ENCODE data around the gene TAF11L2. TPM values are rescaled to one million over a fixed set of nuclear protein-coding genes. Genes with fewer than 3 reads are reported as not detected.
"Not testable (repeated sequence)": the region's sequence is repeated elsewhere in the genome, so short reads cannot be mapped to it uniquely, and the experiment has no call there.

Gene TAF11L2
- total RNA-seq, 5 donors from 2014 or later (not counting 1 experiment from before 2014, with no cell fraction given), result not detected

GRCh38 chr5:17487174-17487512 lies 10.9 kb upstream of the TAF11L2 start:
- no peaks in the 10 kb centered on the region for H3K4me1 ChIP-seq (ENCODE audit: control insufficient read depth in 1 of 2, extremely low read depth in 1 of 2, insufficient read depth in 2 of 2, low read length in 2 of 2)
- H3K36me3 ChIP-seq (ENCODE audit: control insufficient read depth in 2 of 2, extremely low read depth in 1 of 2, insufficient read depth in 1 of 2, low read length in 1 of 2), result no peaks in the 10 kb centered on the region
- CTCF ChIA-PET, result no interaction called here
- H3K27me3 ChIP-seq (replicated peaks in 1 of 2; ENCODE audit: control insufficient read depth in 2 of 2, extremely low read depth in 1 of 2, insufficient read depth in 2 of 2, low read length in 1 of 2), result no peaks in the 10 kb centered on the region
- Mint-ChIP-seq H3K36me3 (no peaks in the 10 kb centered on the region), H3K27me3 (no peaks in the 10 kb centered on the region), H3K27ac (no peak overlapping the region), H3K4me1 (no peaks in the 10 kb centered on the region), H3K9me3 (peaks cover 0 to 11% (median 3%) of the 10 kb centered on the region in 3 donors), H3K4me3 (no peak overlapping the region)
- ATAC-seq (replicated peaks in 1 of 4), result no peak
- WGBS (ENCODE audit: insufficient coverage), result no CpG with 5 or more reads among the region's 1 CpG
- no peak overlapping the region for H3K27ac ChIP-seq (ENCODE audit: low read length)
- no peak for DNase-seq
- no peaks in the 10 kb centered on the region for H3K9me3 ChIP-seq
- no peak overlapping the region for H3K4me3 ChIP-seq (ENCODE audit: control insufficient read depth in 1 of 2, extremely low read depth in 1 of 2, low read length in 1 of 2)
- POLR2A ChIA-PET, result interaction anchor here in 1 of 2 donors (0.5 kb wide), 1 partner anchor 910 kb away, joined by 4 read pairs; no protein-coding TSS in a partner anchor

- H3K4me3 Mint-ChIP-seq; H3K27ac Mint-ChIP-seq; DNase-seq; H3K27ac ChIP-seq (ENCODE audit: low read length); H3K36me3 ChIP-seq (ENCODE audit: control insufficient read depth in 2 of 2, extremely low read depth in 1 of 2, insufficient read depth in 1 of 2, low read length in 1 of 2); CTCF ChIA-PET; H3K27me3 ChIP-seq (replicated peaks in 1 of 2; ENCODE audit: control insufficient read depth in 2 of 2, extremely low read depth in 1 of 2, insufficient read depth in 2 of 2, low read length in 1 of 2); POLR2A ChIA-PET; H3K4me1 ChIP-seq (ENCODE audit: control insufficient read depth in 1 of 2, extremely low read depth in 1 of 2, insufficient read depth in 2 of 2, low read length in 2 of 2); H3K36me3 Mint-ChIP-seq; H3K4me1 Mint-ChIP-seq; ATAC-seq (replicated peaks in 1 of 4); H3K9me3 ChIP-seq; H3K4me3 ChIP-seq (ENCODE audit: control insufficient read depth in 1 of 2, extremely low read depth in 1 of 2, low read length in 1 of 2); H3K27me3 Mint-ChIP-seq: not testable (repeated sequence)
- peaks cover 5 to 17% (median 7%) of the 10 kb centered on the region in 3 donors for H3K9me3 Mint-ChIP-seq
- 97% methylated on average over 20 of the region's 23 CpGs for whole genome bisulfite sequencing (ENCODE audit: insufficient coverage)
These were observed 6.8 kb upstream of the TAF11L2 start for GRCh38 chr5:17491257-17491656.

GRCh38 chr5:17492770-17493169 lies 5.3 kb upstream of the TAF11L2 start:
- H3K4me1 ChIP-seq (ENCODE audit: control insufficient read depth in 1 of 2, extremely low read depth in 1 of 2, insufficient read depth in 2 of 2, low read length in 2 of 2), result no peaks in the 10 kb centered on the region
- Mint-ChIP-seq H3K4me1 (no peaks in the 10 kb centered on the region), H3K9me3 (peaks cover 5 to 17% (median 7%) of the 10 kb centered on the region in 3 donors), H3K27ac (no peak overlapping the region), H3K27me3 (no peaks in the 10 kb centered on the region), H3K36me3 (no peaks in the 10 kb centered on the region), H3K4me3 (no peak overlapping the region)
- ChIA-PET CTCF (interaction anchor here in 1 of 2 donors (0.6 kb wide), 1 partner anchor 417 kb away, joined by 3 read pairs; no protein-coding TSS in a partner anchor), POLR2A (no interaction called here)
- H3K4me3 ChIP-seq (ENCODE audit: control insufficient read depth in 1 of 2, extremely low read depth in 1 of 2, low read length in 1 of 2), result no peak overlapping the region
- no peaks in the 10 kb centered on the region for H3K36me3 ChIP-seq (ENCODE audit: control insufficient read depth in 2 of 2, extremely low read depth in 1 of 2, insufficient read depth in 1 of 2, low read length in 1 of 2)
- ATAC-seq (replicated peaks in 1 of 4), result no peak
- DNase-seq, result no peak
- H3K27me3 ChIP-seq (replicated peaks in 1 of 2; ENCODE audit: control insufficient read depth in 2 of 2, extremely low read depth in 1 of 2, insufficient read depth in 2 of 2, low read length in 1 of 2), result no peaks in the 10 kb centered on the region
- H3K27ac ChIP-seq (ENCODE audit: low read length), result no peak overlapping the region
- no peaks in the 10 kb centered on the region for H3K9me3 ChIP-seq
- no CpG with 5 or more reads among the region's 3 CpGs for WGBS (ENCODE audit: insufficient coverage)

- Mint-ChIP-seq H3K27ac (no peak overlapping the region), H3K9me3 (peaks cover 5 to 19% (median 12%) of the 10 kb centered on the region in 3 donors), H3K4me3 (no peak overlapping the region), H3K27me3 (no peaks in the 10 kb centered on the region), H3K36me3 (no peaks in the 10 kb centered on the region), H3K4me1 (no peaks in the 10 kb centered on the region)
- Histone ChIP-seq H3K9me3 (no peaks in the 10 kb centered on the region), H3K4me1 (ENCODE audit: control insufficient read depth in 1 of 2, extremely low read depth in 1 of 2, insufficient read depth in 2 of 2, low read length in 2 of 2) (no peaks in the 10 kb centered on the region), H3K27ac (ENCODE audit: low read length) (no peak overlapping the region), H3K4me3 (ENCODE audit: control insufficient read depth in 1 of 2, extremely low read depth in 1 of 2, low read length in 1 of 2) (no peak overlapping the region), H3K27me3 (replicated peaks in 1 of 2; ENCODE audit: control insufficient read depth in 2 of 2, extremely low read depth in 1 of 2, insufficient read depth in 2 of 2, low read length in 1 of 2) (no peaks in the 10 kb centered on the region), H3K36me3 (ENCODE audit: control insufficient read depth in 2 of 2, extremely low read depth in 1 of 2, insufficient read depth in 1 of 2, low read length in 1 of 2) (no peaks in the 10 kb centered on the region)
- CTCF ChIA-PET, result no interaction called here
- ATAC-seq (replicated peaks in 1 of 4) (no peak), DNase-seq (no peak)
- WGBS (ENCODE audit: insufficient coverage), result 90% methylated on average over 2 of the region's 4 CpGs
- POLR2A ChIA-PET, result no interaction called here
These were observed 585 bp upstream of the TAF11L2 start for GRCh38 chr5:17497446-17497845.

GRCh38 chr5:17511775-17512325 lies 13.8 kb downstream of the TAF11L2 start:
- Mint-ChIP-seq H3K4me1 (no peaks in the 10 kb centered on the region), H3K36me3 (no peaks in the 10 kb centered on the region), H3K9me3 (peaks cover 0 to 11% (median 0%) of the 10 kb centered on the region in 3 donors), H3K4me3 (no peak overlapping the region), H3K27ac (no peak overlapping the region), H3K27me3 (no peaks in the 10 kb centered on the region)
- DNase-seq (no peak), ATAC-seq (replicated peaks in 1 of 4) (no peak)
- Histone ChIP-seq H3K4me1 (ENCODE audit: control insufficient read depth in 1 of 2, extremely low read depth in 1 of 2, insufficient read depth in 2 of 2, low read length in 2 of 2) (no peaks in the 10 kb centered on the region), H3K9me3 (no peaks in the 10 kb centered on the region), H3K36me3 (ENCODE audit: control insufficient read depth in 2 of 2, extremely low read depth in 1 of 2, insufficient read depth in 1 of 2, low read length in 1 of 2) (no peaks in the 10 kb centered on the region), H3K27ac (ENCODE audit: low read length) (no peak overlapping the region), H3K4me3 (ENCODE audit: control insufficient read depth in 1 of 2, extremely low read depth in 1 of 2, low read length in 1 of 2) (no peak overlapping the region), H3K27me3 (replicated peaks in 1 of 2; ENCODE audit: control insufficient read depth in 2 of 2, extremely low read depth in 1 of 2, insufficient read depth in 2 of 2, low read length in 1 of 2) (no peaks in the 10 kb centered on the region)
- WGBS (ENCODE audit: insufficient coverage), result 79% methylated on average over 15 of the region's 17 CpGs
- POLR2A ChIA-PET, result no interaction called here
- CTCF ChIA-PET, result interaction anchor here in 1 of 2 donors (0.6 kb wide), 1 partner anchor 29 kb away, joined by 5 read pairs; no protein-coding TSS in a partner anchor

GRCh38 chr5:17517526-17517925 lies 19.5 kb downstream of the TAF11L2 start:
- peak in 5 of 35 experiments; percentile 5 to 33 (median 23) for DNase-seq
- H3K27me3 Mint-ChIP-seq; CTCF ChIA-PET; H3K36me3 ChIP-seq (ENCODE audit: control insufficient read depth in 2 of 2, extremely low read depth in 1 of 2, insufficient read depth in 1 of 2, low read length in 1 of 2); H3K36me3 Mint-ChIP-seq; H3K27ac ChIP-seq (ENCODE audit: low read length); H3K4me1 Mint-ChIP-seq; POLR2A ChIA-PET; H3K9me3 Mint-ChIP-seq; H3K9me3 ChIP-seq; H3K27me3 ChIP-seq (replicated peaks in 1 of 2; ENCODE audit: control insufficient read depth in 2 of 2, extremely low read depth in 1 of 2, insufficient read depth in 2 of 2, low read length in 1 of 2); H3K4me3 ChIP-seq (ENCODE audit: control insufficient read depth in 1 of 2, extremely low read depth in 1 of 2, low read length in 1 of 2); ATAC-seq (replicated peaks in 1 of 4); H3K27ac Mint-ChIP-seq; H3K4me1 ChIP-seq (ENCODE audit: control insufficient read depth in 1 of 2, extremely low read depth in 1 of 2, insufficient read depth in 2 of 2, low read length in 2 of 2); H3K4me3 Mint-ChIP-seq: not testable (repeated sequence)
- WGBS (ENCODE audit: insufficient coverage), result 85% methylated on average over 4 of the region's 12 CpGs

- ATAC-seq (replicated peaks in 1 of 4); H3K27me3 ChIP-seq (replicated peaks in 1 of 2; ENCODE audit: control insufficient read depth in 2 of 2, extremely low read depth in 1 of 2, insufficient read depth in 2 of 2, low read length in 1 of 2); H3K36me3 Mint-ChIP-seq; H3K9me3 ChIP-seq; H3K27ac ChIP-seq (ENCODE audit: low read length); POLR2A ChIA-PET; H3K4me1 Mint-ChIP-seq; DNase-seq; CTCF ChIA-PET; H3K9me3 Mint-ChIP-seq; H3K4me1 ChIP-seq (ENCODE audit: control insufficient read depth in 1 of 2, extremely low read depth in 1 of 2, insufficient read depth in 2 of 2, low read length in 2 of 2); H3K4me3 ChIP-seq (ENCODE audit: control insufficient read depth in 1 of 2, extremely low read depth in 1 of 2, low read length in 1 of 2); H3K27ac Mint-ChIP-seq; H3K27me3 Mint-ChIP-seq; H3K36me3 ChIP-seq (ENCODE audit: control insufficient read depth in 2 of 2, extremely low read depth in 1 of 2, insufficient read depth in 1 of 2, low read length in 1 of 2); H3K4me3 Mint-ChIP-seq: not testable (repeated sequence)
- no CpG with 5 or more reads among the region's 15 CpGs for WGBS (ENCODE audit: insufficient coverage)
These were observed 20.0 kb downstream of the TAF11L2 start, which contains the start of gene TAF11L3 for GRCh38 chr5:17518067-17518466. TSS of gene TAF11L3 (plus strand) at chr5:17518367.
